CD4-positive, alpha-beta T cell treated with Interleukin-2 at 100 ng/mL for 4 hours (primary cell): ENCODE data around the gene NPEPPS.

Experiments used
- DNase-seq: peaks from one replicate; pipeline ENCODE4 v3.0.0-alpha.2; 2020; ENCODE audit warnings: low spot score

The NPEPPS gene

GRCh38 chr17:47628014-47628566 lies 97.2 kb downstream of the NPEPPS start:
- DNase-seq, result no peak

GRCh38 chr17:47629826-47630225 lies 98.9 kb downstream of the NPEPPS start:
- DNase-seq, result no peak

- DNase-seq, result no peak
Measured at GRCh38 chr17:47630614-47631013, 99.7 kb downstream of the NPEPPS start.

- DNase-seq, result no peak
Measured at GRCh38 chr17:47632991-47633390, 102.1 kb downstream of the NPEPPS start.

- no peak for DNase-seq
Measured at GRCh38 chr17:47633996-47634395, 103.1 kb downstream of the NPEPPS start.

- DNase-seq, result no peak
Measured at GRCh38 chr17:47634870-47635269, 104.0 kb downstream of the NPEPPS start.

GRCh38 chr17:47635734-47636133 lies 104.8 kb downstream of the NPEPPS start:
- no peak for DNase-seq

GRCh38 chr17:47636273-47637030 lies 105.5 kb downstream of the NPEPPS start:
- DNase-seq, result no peak

- DNase-seq, result no peak
Measured at GRCh38 chr17:47638903-47639302, 108.0 kb downstream of the NPEPPS start.

GRCh38 chr17:47640076-47640475 lies 109.2 kb downstream of the NPEPPS start:
- DNase-seq, result no peak

- no peak for DNase-seq
Measured at GRCh38 chr17:47641202-47641601, 110.3 kb downstream of the NPEPPS start.

- DNase-seq, result no peak
Measured at GRCh38 chr17:47643116-47643515, 112.2 kb downstream of the NPEPPS start.

- no peak for DNase-seq
Measured at GRCh38 chr17:47644324-47644723, 113.4 kb downstream of the NPEPPS start.

GRCh38 chr17:47649153-47649971 lies 118.5 kb downstream of the NPEPPS start, which contains the start of gene KPNB1:
Gene KPNB1 (plus strand): TSS chr17:47649919. CDS start chr17:47650245, 326 bp downstream.
- peak; percentile 99 for DNase-seq

GRCh38 chr17:47649972-47650524 lies 119.1 kb downstream of the NPEPPS start:
- DNase-seq, result no peak

- peak; percentile 96 for DNase-seq
Measured at GRCh38 chr17:47650525-47651522, 119.9 kb downstream of the NPEPPS start.

GRCh38 chr17:47651704-47652103 lies 120.8 kb downstream of the NPEPPS start:
- DNase-seq, result no peak

- no peak for DNase-seq
Measured at GRCh38 chr17:47652570-47652969, 121.7 kb downstream of the NPEPPS start.

GRCh38 chr17:47653442-47653841 lies 122.5 kb downstream of the NPEPPS start:
- no peak for DNase-seq

- DNase-seq, result no peak
Measured at GRCh38 chr17:47654991-47655390, 124.1 kb downstream of the NPEPPS start.

GRCh38 chr17:47660064-47660492 lies 129.2 kb downstream of the NPEPPS start:
- DNase-seq, result peak; percentile 55
